HG02642 (cell line): ENCODE results near the gene SOX8.

ENCODE experiments used
- ATAC-seq: cut with Tn5 transposase; IDR thresholded peaks from one replicate; pipeline ENCODE4 v1.9.1; 2021; ENCODE audit warnings: mild to moderate bottlenecking; ENCODE audit not compliant: unreplicated experiment, poor library complexity

The SOX8 gene

GRCh38 chr16:985646-986400 lies 4.3 kb downstream of the SOX8 start:
- no peak for ATAC-seq

DNA sequence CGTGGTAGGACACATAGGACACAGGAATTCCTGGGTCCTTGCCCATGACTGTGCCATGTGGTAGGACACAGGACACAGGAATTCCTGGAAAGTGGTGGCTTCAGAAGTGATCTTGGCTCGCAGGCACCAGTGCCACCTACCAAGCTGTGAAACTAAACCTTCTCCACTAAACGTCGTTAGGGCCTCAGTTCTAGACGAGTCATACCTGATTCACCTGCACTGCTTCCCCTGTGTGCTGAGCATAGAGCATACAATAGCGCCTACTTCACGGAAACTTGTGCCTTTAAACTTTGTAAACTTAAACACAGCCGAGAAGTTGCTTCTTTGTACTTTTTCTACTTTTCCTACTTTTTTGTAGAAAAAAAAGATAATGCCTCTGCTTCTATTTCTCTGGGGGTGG lies 4.8 kb downstream of the SOX8 start:
- no peak for ATAC-seq

DNA sequence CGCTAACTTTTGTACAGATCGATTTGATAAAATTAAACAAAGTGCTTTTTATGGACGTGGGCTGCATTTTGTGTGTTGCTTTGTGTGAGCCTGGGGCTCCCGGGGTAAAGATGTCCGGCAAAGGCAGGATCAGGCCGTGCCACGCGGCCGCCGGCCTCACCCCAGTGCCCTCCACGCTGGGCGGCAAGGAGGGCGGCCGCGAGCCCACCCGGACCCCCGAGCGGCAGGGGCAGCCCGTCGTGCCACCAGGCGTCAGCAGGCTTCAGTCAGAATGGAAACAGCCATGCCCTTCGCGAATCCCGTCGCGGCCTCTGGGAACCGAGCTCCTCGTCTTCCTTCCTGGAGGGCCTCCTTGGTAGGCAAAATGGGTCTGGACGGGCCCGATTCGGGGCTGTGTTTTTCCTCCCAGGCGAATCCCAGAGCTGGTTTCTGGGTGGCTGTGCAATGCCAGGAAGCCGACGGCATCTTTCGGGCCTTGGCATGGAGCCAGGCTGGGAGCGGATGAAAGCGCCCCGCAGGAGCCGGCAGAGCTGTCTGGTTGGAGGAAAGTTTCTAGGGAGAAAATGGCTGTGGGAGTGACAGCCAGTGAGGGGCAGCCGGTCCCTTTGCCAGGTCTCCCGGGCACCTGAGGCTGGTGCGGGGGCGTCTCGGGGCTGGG lies 5.5 kb downstream of the SOX8 start:
- no peak for ATAC-seq

- ATAC-seq: no peak
Measured at GRCh38 chr16:987906-988305, 6.3 kb downstream of the SOX8 start.

GRCh38 chr16:988471-989353 lies 7.1 kb downstream of the SOX8 start:
- ATAC-seq: no peak

DNA sequence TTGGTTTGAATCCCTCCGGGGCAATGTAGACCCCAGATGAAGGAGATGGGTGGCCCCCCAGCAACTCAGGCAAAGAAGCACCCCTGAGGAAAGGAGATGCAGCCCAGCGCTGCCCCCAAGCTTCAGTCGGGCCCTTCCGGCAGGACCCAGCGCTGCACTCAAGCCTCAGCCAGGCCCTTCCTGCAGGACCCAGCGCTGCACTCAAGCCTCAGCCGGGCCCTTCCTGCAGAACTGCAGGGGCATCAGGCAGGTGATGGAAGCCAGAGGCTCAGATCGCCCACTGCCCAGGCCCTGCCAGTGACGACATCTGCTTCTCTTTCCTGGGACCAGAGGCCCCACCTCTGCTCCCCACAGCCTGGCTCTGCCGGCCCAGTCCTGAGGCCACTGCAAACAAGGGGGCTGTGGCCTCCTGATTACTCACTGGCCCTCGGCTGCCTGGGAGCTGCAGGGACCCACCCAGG lies 7.8 kb downstream of the SOX8 start:
- ATAC-seq: no peak

DNA sequence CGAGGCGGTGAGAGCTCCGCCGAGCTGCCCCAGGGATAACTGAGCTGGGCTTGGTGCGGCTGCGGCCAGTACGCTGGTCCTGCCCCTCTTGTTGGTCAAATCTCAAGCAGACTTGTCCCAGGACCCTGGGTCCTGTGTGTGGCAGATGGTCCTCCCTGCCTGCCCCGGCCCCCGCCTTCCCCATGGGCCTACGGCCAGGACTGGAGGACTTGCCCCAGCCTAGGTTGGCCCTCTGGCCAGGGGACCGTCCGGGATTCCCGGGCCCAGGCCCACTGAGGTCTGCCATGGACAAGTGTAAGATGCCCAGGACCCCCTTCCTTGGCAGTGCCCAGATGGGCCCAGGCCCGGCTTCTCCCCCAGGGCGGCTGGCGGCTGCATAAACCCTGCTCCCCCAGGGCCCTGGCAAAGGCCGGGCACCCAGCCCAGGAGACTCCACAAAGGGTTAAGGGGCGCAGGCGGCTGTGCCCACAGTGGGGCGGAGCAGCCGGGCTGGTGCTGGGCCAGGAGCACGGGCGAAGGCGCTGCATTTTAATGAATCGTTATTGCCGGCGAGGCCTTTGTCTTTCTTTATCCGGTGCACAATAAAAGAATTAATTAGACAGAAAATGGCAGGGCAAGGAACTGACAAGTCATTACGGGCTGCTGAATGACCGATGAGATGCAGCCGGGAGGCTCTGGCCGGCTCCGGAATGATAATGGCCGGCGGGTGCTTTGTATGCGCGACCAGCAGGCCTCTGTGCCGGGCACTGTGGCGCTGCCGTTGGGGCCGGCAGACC lies 9.1 kb downstream of the SOX8 start:
- ATAC-seq: no peak

- ATAC-seq: no peak
Measured at GRCh38 chr16:991345-991744, 9.8 kb downstream of the SOX8 start.

DNA sequence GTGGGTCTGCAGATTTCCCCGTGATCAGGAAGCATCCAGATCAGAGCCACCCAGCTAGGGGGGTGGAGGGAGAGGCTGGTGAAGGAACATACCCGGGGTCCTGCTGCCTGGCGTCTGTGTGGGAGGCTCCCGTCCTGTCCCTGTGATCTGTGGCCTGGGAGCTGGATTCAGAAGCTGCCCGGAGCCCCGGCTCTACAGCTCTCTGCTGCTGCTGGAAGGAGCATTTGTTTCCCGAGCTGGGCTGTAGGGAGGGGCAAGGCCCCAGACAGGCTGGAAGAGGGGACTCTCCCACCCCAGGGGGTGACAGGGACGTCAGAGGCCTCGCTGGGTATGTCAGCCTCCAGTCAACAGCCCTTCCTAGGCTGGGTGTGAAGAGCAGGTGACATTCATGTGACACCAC lies 10.2 kb downstream of the SOX8 start:
- ATAC-seq: no peak

DNA sequence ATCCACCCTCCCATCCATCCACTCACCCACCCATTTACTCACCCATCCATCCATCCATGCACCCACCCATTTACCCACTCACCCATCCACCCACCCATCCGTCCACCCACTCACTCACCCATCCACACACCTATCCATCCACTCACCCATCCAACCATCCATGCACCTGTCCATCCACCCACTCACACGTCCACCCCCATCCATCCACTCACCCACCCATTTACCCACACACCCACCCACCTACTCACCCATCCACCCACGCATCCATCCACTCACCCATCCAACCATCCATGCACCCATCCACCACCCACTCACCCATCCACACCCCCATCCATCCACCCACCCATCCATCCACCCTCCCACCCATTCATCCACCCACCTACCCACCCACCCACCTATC lies 12.2 kb downstream of the SOX8 start:
- no peak for ATAC-seq

DNA sequence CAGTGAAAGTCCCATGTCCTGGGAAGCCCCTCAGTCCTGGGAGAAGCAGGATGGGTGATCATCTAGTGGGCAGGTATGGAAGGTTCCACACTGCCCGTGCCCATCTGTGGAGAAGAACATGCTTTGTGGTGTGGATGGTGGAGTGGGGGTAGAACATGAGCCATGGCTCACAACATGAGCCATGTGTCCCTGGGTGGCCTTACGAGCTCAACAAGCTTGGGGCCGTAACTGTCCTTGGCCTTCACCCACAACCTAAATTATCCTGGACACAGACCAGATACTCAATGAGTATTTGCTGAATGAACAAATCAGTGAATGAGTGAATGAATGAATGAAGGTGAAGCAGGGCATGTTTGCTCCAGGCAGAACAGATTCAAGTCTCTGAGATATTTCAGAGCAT lies 13.5 kb downstream of the SOX8 start:
- ATAC-seq: no peak

- no peak for ATAC-seq
Measured at GRCh38 chr16:995783-996182, 14.2 kb downstream of the SOX8 start.

DNA sequence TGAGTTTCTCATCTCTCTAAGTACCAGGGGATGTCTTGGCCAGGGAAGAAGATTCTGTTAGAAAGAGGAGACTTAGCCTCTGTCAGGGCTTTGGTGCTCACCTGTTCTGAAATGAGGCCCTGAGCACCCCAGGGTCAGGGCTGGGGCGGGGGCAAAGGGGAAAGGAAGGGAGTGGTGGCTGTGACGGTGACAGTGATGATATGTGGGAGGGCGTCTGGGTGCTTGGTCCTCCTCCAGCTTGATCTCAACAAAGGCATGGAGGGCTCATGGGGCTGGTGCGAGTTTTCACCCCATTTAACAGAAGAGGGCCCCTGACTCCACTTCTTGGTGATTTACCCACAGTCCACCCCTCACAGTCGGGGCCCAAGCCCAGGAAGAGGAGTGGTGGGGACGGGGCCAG lies 15.1 kb downstream of the SOX8 start:
- ATAC-seq: no peak

- ATAC-seq: no peak
Measured at GRCh38 chr16:997440-998051, 16.0 kb downstream of the SOX8 start.

DNA sequence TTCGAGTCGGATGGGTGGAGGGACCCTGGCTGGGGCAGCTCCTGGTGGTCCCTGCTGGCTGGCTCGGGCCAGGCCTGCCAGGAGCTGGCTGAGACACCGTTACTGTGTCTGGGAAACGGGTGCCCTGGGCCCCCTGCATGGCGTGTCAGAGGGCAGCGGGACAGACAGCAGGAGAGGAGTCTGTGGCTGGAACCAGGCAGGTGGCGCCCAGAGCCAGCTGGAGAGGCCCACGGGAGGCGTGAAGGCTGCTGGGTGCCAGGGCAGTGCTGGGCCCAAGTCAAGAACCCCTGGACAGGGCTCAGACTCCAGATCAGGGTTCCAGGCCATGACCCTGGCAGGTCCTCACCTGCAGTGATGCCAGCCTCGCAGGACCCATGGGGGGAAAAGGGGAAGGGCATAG lies 16.6 kb downstream of the SOX8 start:
- ATAC-seq: no peak

GRCh38 chr16:998615-999014 lies 17.0 kb downstream of the SOX8 start:
- ATAC-seq: no peak

- ATAC-seq: no peak
Measured at GRCh38 chr16:999677-1000076, 18.1 kb downstream of the SOX8 start.

DNA sequence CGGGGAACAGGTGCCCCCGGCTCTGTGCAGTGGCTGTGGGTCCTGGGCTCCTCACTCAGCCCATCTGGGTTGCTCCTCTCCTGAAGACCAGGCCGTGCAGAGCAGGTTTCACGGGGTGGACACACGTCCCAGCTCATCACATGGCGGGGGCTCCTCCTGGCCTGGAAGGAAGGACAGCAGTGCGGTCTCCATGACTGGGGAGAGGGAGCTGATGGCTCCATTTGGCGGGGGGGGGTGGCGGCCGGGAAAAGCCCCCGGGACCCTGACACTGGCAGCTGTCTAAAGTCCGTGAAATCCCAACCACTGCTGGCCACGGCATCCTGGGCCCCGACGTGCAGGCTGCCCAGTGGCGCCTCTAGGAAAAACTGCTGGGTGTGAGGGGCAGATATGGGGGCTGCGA lies 19.0 kb downstream of the SOX8 start:
- ATAC-seq: no peak

GRCh38 chr16:1001096-1001495 lies 19.5 kb downstream of the SOX8 start:
- ATAC-seq: no peak
